Activated CD8-positive, alpha-beta memory T cell treated with anti-CD3 and anti-CD28 coated beads, Interleukin-2, amount 50 U/mL, for 48 hours (primary cell): Measurements from ENCODE around the gene CORO2A.

Experiments used
- DNase-seq: peaks from one replicate; pipeline ENCODE4 v3.0.0-alpha.2; 2020

Gene CORO2A, protein sequence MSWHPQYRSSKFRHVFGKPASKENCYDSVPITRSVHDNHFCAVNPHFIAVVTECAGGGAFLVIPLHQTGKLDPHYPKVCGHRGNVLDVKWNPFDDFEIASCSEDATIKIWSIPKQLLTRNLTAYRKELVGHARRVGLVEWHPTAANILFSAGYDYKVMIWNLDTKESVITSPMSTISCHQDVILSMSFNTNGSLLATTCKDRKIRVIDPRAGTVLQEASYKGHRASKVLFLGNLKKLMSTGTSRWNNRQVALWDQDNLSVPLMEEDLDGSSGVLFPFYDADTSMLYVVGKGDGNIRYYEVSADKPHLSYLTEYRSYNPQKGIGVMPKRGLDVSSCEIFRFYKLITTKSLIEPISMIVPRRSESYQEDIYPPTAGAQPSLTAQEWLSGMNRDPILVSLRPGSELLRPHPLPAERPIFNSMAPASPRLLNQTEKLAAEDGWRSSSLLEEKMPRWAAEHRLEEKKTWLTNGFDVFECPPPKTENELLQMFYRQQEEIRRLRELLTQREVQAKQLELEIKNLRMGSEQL

DNA sequence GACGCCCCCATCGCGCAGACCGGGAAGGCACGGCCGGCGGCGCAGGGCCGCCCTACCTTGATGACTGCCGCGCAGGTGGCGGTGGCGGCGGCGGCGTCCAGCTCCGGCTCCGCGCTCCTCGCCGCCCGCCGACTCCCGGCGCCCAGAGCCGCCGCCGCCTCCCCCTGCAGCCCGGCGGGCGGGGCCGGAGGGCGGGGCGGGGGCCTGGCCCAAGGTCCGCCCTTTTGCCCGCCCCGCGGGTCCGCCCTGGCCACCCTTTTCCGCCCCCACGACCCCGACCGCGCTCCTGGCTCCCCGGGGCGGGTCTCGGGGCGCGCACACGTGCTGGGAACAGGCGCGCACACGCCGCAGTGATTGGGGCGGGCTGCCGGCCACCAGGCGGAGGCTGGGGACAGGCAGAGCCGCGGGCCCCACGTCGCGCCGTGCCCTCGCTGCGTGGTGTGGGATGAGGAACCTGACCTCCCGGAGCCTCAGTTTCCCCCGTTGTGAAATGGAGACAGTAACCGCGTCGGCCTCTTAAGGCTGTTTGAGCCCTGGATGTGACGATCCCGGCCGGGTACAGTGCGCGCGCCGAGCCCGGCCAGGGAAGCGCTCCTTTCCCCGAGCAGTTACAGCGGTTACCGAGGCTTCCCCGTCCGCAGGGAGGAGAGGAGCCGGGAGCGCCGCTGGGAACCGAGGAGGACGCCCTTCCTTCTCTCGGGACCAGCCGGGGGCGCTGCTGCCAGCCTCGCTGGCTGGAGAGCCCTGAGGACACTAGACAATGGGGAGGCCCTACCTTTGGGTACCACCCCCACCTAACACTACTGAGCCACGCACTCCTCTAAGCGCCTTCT is at the start of gene CORO2A:
TSS of gene CORO2A (minus strand) at position 135 of the 833 bp plus-strand sequence. CDS start 34,977 bp downstream, outside the sequence.
- peak; percentile 85 for DNase-seq

- DNase-seq: no peak
Observed at GRCh38 chr9:98241357-98242300, 49.2 kb upstream of the CORO2A start.

- no peak for DNase-seq
Observed at GRCh38 chr9:98240475-98240874, 48.0 kb upstream of the CORO2A start.

DNA sequence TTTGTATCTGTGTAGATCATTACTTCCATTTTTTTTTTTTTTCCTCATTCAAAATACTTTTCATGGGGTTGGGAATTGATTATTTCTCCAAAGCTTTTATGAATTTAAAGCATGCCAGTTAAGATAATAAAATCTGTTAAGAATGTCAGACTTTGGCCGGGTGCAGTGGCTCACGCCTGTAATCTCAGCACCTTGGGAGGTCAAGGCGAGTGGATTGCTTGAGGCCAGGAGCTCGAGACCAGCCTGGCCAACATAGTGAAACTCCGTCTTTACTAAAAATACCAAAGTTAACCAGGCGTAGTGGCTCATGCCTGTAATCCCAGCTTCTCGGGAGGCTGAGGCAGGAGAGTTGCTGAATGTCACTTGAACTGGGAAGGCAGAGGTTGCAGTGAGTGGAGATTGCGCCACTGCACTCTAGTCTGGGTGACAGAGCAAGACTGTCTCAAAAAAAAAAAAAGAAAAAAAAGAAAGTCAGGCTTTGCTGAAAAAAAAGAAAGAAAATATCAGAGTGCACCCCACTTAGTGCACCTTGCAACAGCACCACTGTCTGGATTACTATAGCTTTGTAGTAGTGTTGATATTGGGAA is 44.6 kb upstream of the CORO2A start:
- no peak for DNase-seq

DNA sequence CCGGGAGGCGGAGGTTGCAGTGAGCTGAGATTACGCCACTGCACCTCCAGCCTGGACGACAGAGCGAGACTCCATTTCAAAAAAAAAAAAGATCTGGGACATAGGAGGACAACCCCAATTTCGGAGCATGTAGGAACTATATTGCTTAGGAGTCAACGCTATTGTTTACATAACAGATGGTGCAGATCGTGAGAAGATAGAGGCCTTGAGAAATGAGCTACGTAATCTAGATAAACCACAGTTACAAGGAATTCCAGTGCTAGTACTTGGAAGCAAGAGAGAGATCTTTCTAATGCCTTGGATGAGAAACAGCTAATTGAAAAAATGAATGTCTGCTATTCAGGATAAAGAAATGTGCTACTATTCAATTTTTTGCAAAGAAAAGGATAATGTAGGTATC is 42.7 kb upstream of the CORO2A start:
- DNase-seq: no peak

- DNase-seq: no peak
Observed at GRCh38 chr9:98234245-98234825, 41.9 kb upstream of the CORO2A start.

DNA sequence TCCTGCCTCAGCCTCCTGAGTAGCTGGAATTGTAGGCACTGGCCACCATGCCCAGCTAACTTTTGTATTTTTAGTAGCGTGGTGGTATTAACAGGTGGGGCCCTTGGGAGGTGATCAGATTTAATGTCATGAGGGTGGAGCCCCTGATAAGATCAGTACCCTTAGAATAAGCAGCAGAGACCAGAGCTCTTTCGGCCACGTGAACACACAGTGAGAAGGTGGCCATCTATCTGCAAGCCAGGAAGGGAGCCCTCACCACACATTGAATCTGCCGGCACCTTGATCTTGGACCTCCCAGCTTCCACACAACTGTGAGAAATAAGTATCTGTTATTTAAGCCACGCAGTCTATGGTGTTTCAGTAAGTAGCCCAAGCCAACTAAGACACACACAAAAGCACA is 40.5 kb upstream of the CORO2A start:
- DNase-seq: no peak

DNA sequence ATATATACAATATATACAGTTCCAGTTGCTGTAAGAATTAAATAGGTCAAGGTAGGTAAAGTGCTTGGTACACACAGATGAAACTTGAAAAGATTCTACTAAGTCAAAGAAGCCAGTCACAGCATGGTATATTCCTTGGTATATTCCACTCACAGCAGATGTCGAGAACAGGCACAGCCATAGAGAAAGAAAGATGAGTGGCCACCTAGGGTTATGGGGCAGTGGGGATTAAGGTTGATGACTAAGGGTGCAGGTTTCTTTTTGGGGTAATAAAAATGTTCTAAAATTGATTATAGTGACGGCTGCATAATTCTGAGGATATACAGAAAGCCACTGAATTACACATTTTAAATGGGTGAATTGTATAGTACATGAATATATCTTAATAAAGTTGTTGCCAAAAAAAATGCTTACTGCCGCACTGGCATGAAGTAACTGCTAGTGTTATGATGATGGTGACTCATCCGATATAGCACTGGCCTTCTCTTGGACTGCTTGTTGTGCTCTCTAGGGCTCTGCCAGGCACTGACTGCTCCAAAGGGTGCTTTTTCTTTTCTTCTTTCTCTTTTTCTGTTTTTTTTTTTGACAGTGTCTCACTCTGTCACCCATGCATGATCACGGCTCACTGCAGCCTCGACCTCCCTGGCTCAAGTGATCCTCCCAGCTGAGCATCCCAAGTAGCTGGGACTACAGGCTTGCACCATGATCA is 39.5 kb upstream of the CORO2A start:
- DNase-seq: no peak

DNA sequence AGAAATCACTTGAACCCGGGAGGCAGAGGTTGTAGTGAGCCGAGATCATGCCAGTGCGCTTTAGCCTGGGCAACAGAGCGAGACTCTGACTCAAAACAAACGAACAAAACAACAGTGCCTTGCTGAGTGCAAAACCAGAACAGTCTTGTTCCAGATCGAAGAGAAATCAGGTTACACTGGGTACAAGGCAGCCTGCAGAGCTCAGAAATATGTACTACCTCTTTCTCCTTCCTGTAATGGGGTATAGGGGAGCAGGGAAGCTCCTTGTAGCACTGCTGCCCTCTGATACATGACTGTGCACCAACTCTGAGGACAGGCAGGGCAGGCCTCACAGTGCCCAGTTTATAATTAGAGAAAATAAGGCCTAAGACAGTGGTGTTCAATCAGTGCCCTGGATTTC is 38.4 kb upstream of the CORO2A start:
- DNase-seq: no peak

GRCh38 chr9:98230304-98230703 is 37.9 kb upstream of the CORO2A start:
- no peak for DNase-seq

DNA sequence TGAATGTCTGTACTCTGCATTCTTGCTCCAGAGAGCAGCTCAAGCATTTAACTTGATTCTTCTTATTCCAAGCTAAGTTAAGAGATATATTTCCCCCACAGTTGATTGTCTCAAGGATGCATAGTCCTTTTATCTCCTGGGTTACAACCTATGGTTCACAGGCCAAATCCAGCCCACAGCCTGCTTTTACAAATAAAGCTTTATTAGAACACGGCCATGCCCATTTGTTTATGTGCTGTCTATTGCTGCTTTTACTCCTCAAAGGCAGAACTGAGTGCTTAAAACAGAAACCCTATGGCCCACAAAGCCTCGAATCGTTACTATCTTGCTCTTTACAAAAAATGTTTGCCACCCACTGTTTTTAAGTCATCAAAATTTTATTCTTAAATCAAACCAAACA is 37.2 kb upstream of the CORO2A start:
- no peak for DNase-seq

DNA sequence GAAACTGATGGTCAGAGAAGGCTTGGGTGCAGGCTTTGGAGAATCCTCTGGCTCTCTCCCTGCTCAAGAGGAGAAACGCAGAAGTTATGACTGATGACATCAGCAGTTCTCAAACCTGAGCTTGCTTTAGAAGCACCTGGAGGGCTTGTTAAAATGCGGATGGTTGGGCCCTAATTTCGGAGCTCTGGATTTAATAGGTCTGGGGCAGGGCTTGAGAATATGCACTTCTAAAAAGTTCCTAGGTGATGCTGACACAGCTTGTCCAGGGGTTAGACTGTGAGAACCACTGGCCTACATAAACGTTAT is 36.6 kb upstream of the CORO2A start:
- DNase-seq: no peak

DNA sequence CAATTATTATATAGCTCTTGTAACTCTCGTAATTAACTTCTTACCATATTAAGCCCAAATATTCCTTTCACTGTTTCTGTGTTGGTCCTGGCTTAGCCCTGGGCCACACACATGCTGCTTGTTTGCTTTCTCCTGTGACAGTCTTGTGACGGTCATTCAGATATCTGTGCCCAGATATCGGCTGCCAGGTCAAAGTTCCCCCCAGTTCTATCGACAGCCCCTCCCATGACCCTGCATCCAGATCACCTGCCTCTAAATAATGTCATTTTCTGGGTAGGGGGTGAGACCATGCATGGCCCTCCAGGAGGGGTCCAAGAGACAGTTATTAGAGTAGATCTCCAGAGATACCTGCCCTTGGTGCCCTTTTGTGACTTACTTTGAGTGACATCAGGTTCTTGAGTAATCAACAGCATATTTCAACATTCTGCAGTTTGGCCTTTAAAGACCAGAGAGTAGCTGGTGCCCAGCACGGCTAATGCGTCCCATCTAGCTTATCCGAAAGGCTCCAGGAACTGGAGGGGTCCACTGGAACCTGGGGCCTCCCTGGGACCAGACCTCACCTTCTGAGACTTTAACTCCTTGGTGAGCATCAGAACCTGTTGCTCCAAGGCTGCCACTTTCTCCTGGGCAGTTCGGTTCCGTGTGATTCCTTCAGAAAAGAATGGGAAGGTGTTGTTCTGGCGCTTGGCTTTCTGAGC is 36.1 kb upstream of the CORO2A start:
- no peak for DNase-seq

DNA sequence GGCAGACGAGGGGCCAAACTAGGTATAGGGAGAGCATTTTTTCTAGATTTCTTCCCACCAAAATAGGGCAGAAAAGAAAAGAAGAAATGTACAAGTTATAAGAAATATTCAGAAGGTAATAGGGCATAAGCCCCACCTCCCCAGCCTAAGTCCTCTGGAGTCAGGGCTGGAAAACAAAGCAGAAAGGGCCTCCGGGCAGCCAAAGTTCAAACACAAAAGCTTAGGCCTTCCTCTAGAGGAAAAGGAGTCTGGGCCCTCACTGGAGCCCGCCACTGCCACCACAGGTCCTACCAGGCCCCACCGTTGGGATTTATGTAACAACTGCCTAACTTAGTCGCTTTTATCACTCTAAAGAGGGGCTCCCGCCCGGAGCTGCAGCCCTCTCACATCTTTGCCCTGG is 35.4 kb upstream of the CORO2A start:
- no peak for DNase-seq

DNA sequence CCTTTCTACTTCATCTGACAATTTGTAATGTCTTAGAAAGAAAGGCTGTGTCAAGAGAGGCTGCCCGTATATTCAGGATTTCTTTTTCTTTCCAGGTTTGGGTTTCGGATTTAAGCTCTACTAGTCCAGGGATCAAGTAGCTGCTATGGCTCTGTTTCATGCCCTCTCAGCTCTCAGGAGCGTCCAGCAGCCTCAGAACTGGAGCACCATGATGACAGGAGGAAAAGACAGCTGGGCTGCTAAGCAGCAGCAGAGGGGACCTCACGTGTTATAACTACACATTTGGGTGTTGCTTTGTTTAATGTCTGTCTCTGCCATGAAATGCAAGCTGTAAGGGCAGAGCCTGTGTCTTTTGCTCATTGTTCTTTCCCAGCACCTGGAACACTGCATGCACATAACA is 34.5 kb upstream of the CORO2A start:
- no peak for DNase-seq

GRCh38 chr9:98226516-98226915 is 34.1 kb upstream of the CORO2A start:
- DNase-seq: no peak

- DNase-seq: no peak
Observed at GRCh38 chr9:98225015-98225442, 32.6 kb upstream of the CORO2A start.

DNA sequence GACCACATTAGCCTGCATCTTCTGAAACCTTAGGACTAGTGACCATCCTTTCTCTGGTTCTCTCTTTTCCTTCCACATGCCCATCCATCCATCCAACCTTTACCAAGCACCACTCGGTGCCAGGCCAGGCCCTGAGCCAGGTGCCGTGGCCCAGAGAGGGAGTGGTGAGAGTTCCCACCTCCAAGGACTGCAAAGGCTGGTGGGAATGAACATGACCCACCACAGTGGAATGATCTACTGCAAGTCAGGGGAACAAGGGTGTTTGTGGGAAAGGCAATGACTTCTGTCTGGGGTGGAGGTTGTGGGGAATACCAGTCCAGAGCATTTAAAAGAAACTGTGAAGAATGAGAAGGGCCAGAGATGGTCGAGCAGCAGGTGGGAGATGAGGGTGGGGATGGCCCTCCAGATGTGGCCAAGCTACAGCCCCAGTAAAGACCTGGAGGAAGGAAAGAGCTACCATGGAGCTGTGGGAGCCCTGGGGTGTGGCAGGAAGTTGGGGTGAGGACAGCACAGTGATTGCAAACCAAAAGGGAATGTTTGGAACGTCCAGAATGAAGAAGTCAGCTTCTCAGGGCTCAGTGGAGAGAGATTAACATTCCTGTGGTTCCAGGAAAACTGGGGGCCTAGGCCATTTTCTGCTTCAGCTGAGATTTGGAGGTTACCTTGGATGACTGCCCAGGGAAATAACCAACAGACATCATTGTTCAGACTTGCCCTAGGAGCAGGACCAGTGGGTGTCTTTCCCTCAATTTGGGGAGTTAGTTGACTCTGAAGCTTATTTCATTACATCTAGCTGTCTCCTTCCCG is 30.7 kb upstream of the CORO2A start:
- no peak for DNase-seq

GRCh38 chr9:98220911-98221310 is 28.5 kb upstream of the CORO2A start:
- DNase-seq: no peak
